IPS-NIHi7 (cell line): ENCODE results near the gene EXOC8.

Experiments
- DNase-seq: peaks from one replicate; pipeline ENCODE4 v3.0.0; 2012; ENCODE audit warnings: mixed read lengths; ENCODE audit errors: extremely low spot score

EXOC8 gene

DNA sequence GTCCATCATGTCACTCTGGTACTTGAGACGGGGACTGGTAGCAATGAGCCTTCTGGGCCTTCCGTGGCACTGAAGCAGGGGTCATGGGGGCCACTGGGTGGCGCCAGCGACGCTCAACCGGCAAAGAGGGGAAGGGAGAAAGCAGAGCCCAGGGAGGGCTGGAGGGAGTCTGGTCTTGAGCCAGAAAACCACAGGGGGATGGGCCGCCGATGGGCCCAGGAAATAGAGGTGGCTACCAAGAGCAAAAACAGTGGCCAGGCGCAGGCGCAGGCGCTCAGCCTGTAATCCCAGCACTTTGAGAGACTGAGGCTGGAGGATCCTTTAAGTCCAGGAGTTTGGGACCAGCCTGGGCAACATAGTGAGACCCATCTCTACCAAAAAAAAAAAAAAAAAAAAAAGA, 21.8 kb downstream of the EXOC8 start:
- peak; percentile 77 for DNase-seq

GRCh38 chr1:231313661-231314060, 24.0 kb downstream of the EXOC8 start:
- DNase-seq, result no peak

- DNase-seq, result no peak
Measured at GRCh38 chr1:231312432-231312788, 25.2 kb downstream of the EXOC8 start.

DNA sequence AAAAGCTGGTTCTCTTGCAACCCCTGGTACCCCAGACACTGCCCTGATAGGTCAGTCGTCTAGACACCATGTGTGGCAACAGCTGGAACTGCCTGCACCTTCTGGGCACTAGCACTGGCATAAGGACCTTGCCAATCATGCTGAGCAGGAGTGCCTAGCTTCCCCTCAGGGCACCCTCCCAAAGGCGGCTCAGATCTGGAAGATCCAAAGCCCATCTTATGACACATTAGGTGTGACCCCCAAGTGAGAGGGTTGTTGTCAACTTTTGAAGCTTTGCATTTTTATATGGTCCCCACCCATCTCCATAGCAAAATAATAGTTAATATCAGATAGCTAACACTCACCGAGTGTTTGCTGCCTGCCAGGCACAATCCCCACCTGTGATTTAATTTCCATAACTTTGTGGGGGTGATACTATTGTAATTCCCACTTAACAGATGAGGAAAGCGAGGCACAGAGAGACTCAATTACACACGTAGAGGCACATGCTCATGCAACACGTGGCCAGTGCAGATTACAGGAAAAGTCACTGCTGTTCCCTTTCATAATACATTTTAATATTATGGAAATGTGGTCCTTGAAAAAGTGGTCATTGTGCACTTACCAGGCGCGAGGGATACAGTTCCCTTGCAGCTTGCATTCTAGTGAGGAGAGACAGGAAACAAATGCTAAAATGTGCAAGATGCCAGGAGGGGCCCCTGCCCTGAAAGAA, 25.8 kb downstream of the EXOC8 start:
- no peak for DNase-seq

DNA sequence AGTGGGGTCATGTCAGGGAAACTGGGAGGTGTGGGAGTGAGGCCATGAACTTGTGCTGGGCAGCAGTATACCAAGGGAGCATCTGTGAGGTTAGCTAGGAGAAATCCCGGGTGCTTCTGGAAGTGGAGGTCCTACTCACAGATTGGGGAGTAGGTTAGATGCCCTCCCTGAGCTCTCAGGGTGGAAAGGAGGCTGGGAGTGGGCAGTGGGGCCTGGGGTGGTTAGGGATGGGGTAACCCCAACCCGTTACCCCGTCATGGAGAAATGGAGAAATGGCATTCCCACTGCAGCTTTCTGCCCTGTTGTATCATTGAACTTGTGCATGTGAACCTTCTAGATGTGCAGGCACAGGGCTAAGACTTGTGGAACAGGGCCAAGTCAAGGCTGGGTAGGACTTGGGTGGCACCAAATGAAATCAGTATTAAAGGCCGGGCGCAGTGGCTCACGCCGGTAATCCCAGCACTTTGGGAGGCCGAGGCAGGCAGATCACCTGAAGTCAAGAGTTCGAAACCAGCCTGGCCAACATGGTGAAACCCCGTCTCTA, 27.2 kb downstream of the EXOC8 start:
- no peak for DNase-seq

DNA sequence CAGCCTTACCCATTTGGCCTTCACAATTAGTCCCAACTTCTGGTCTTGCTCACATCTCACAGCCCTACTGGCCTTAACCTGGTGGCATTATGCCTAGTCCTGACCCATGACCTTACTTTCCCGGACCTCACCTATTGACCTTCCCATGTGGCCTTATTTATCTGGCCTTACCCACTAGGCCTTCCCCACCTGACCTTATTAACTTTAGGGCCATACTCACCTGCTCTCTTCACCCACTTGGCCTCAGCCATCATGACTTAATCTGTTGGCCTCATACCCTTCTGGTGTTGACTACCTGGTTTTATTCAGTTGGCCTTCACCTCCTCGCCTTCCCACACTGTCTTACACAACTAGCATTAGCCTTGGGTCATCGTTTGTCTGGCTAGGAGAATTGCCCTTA, 35.7 kb downstream of the EXOC8 start:
- DNase-seq, result no peak

DNA sequence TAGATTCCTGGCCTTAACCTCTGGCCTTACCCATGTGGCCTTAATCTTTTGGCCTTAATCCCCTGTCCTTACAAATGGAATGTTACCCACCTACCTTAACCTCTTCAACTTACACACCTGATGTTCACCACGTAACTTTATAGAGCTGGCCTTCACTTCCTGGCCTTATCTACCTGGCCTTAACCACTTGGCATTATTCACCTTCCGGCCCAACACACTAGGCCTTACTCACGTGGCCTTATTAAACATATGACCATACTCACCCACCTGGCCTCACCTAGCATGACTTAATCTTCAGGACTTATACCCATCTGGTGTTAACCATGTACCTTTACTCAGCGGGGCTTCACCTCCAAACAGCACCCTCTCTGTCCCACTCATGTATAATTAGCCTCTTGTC, 41.7 kb downstream of the EXOC8 start:
- no peak for DNase-seq

GRCh38 chr1:231286603-231287002, 51.0 kb downstream of the EXOC8 start:
- DNase-seq, result no peak

GRCh38 chr1:231284441-231284840, 53.2 kb downstream of the EXOC8 start:
- DNase-seq, result no peak
